IMR-90 (cell line): ENCODE results near the gene GLG1. TPM values are rescaled to one million over a fixed set of nuclear protein-coding genes. Genes with fewer than 3 reads are reported as not detected.
"Not testable (repeated sequence)": the region's sequence is repeated elsewhere in the genome, so short reads cannot be mapped to it uniquely, and the experiment has no call there.

Source experiments
- ATAC-seq: fragments of 200-7000 bp; cut with Tn5 transposase; 2 replicates; pipeline ENCODE4 v1.9.1; 2020; ENCODE audit warnings: low read depth, mild to moderate bottlenecking, moderate library complexity
- BruUV-seq: library from RNA; stranded (reverse); fragments of 400-500 nt; replicated peaks from 2 replicates; lab custom pipeline; 2021; lab: Mats Ljungman, UMichigan
- CTCF ChIA-PET: fragments of 300-600 bp; formaldehyde crosslinking; extraction: SDS; loops from one replicate; lab custom pipeline; 2021; ENCODE audit warnings: antibody characterized with exemption; lab: Yijun Ruan, JAX
- POLR2A ChIA-PET: fragments of 300-600 bp; sonication (Branson Sonifier 250); formaldehyde crosslinking; loops from one replicate; lab custom pipeline; 2022; ENCODE audit warnings: antibody characterized with exemption; ENCODE audit not compliant: unreplicated experiment; lab: Charles Lee
- DNase-seq: peaks from one replicate; pipeline ENCODE4 v3.0.0; 2013
- H2AFZ ChIP-seq: replicated peaks from 2 replicates; pipeline ENCODE3; 2013; ENCODE audit warnings: low read length, mild to moderate bottlenecking; ENCODE audit not compliant: poor library complexity
- H2AK5ac ChIP-seq: 2 replicates; pipeline ENCODE4 v1.6.1; 2013; ENCODE audit warnings: low read depth, low read length, inconsistent platforms
- H2AK9ac ChIP-seq: replicated peaks from 2 replicates; pipeline ENCODE3; 2013; ENCODE audit warnings: mild to moderate bottlenecking, low read depth, low read length, moderate library complexity; ENCODE audit not compliant: poor library complexity
- H2BK120ac ChIP-seq: 2 replicates; pipeline ENCODE4 v1.6.1; 2013; ENCODE audit warnings: low read depth, low read length, inconsistent platforms
- H2BK15ac ChIP-seq: 3 replicates; pipeline ENCODE4 v1.6.1; 2013; ENCODE audit warnings: low read depth, low read length, inconsistent platforms
- H2BK20ac ChIP-seq: 2 replicates; pipeline ENCODE4 v1.6.1; 2013; ENCODE audit warnings: low read depth, mild to moderate bottlenecking, inconsistent platforms, low read length, moderate library complexity
- H2BK5ac ChIP-seq: 2 replicates; pipeline ENCODE4 v1.6.1; 2013; ENCODE audit warnings: mild to moderate bottlenecking, low read depth, low read length, inconsistent platforms; ENCODE audit not compliant: poor library complexity, severe bottlenecking
- H3K14ac ChIP-seq: replicated peaks from 2 replicates; pipeline ENCODE4 v1.6.1; 2013; ENCODE audit warnings: low read depth, low read length, inconsistent platforms
- H3K18ac ChIP-seq: 2 replicates; pipeline ENCODE4 v1.6.1; 2013; ENCODE audit warnings: low read depth, low read length, control low read depth
- H3K23ac ChIP-seq: 2 replicates; pipeline ENCODE4 v1.6.1; 2013; ENCODE audit warnings: low read depth, low read length, inconsistent platforms
- H3K27ac ChIP-seq: 2 replicates; pipeline ENCODE4 v1.5.1; 2013; ENCODE audit warnings: mild to moderate bottlenecking, control low read depth, low read length; ENCODE audit not compliant: insufficient read depth
- H3K27me3 ChIP-seq: 2 replicates; pipeline ENCODE4 v1.6.1; 2013; ENCODE audit warnings: low read length; ENCODE audit not compliant: control insufficient read depth, insufficient read depth
- H3K36me3 ChIP-seq: 2 replicates; pipeline ENCODE4 v1.6.1; 2013; ENCODE audit warnings: low read length, mixed read lengths; ENCODE audit not compliant: control insufficient read depth, insufficient read depth
- H3K4ac ChIP-seq: 2 replicates; pipeline ENCODE4 v1.6.1; 2013; ENCODE audit warnings: low read depth, low read length, inconsistent platforms
- H3K4me1 ChIP-seq: 2 replicates; pipeline ENCODE4 v1.6.1; 2013; ENCODE audit warnings: low read length, mixed read lengths; ENCODE audit not compliant: control insufficient read depth, insufficient read depth
- H3K4me2 ChIP-seq: 2 replicates; pipeline ENCODE4 v1.6.1; 2013; ENCODE audit warnings: low read depth, mild to moderate bottlenecking, control low read depth, low read length, moderate library complexity
- H3K4me3 ChIP-seq: 2 replicates; pipeline ENCODE4 v1.5.1; 2013; ENCODE audit warnings: low read depth, mild to moderate bottlenecking, control low read depth, low read length, moderate library complexity; ENCODE audit not compliant: insufficient read depth
- H3K56ac ChIP-seq: 2 replicates; pipeline ENCODE4 v1.6.1; 2013; ENCODE audit warnings: low read length, inconsistent platforms; ENCODE audit not compliant: insufficient read depth; ENCODE audit errors: extremely low read depth
- H3K79me1 ChIP-seq, 2 experiments: 2 replicates each; pipeline ENCODE4 v1.6.1; 2013; ENCODE audit warnings: low read length in 2 of 2, inconsistent platforms in 1 of 2, low read depth in 1 of 2
- H3K9ac ChIP-seq: 2 replicates; pipeline ENCODE4 v1.6.1; 2013; ENCODE audit warnings: low read depth, low read length, control low read depth
- H3K9me1 ChIP-seq: 2 replicates; pipeline ENCODE4 v1.6.1; 2013; ENCODE audit warnings: low read length, inconsistent platforms; ENCODE audit not compliant: insufficient read depth
- H3K9me3 ChIP-seq: 2 replicates; pipeline ENCODE4 v1.6.1; 2013; ENCODE audit warnings: low read length; ENCODE audit not compliant: control insufficient read depth, insufficient read depth
- H4K20me1 ChIP-seq: 2 replicates; pipeline ENCODE4 v1.6.1; 2013; ENCODE audit warnings: low read length, inconsistent platforms; ENCODE audit not compliant: insufficient read depth
- H4K5ac ChIP-seq: 2 replicates; pipeline ENCODE4 v1.6.1; 2013; ENCODE audit warnings: mild to moderate bottlenecking, low read depth, low read length, control low read depth
- H4K8ac ChIP-seq, 2 experiments: 2 replicates each; pipeline ENCODE4 v1.6.1; 2013; ENCODE audit warnings: low read depth in 2 of 2, low read length in 2 of 2, control low read depth in 1 of 2, inconsistent platforms in 1 of 2
- H4K91ac ChIP-seq: 2 replicates; pipeline ENCODE4 v1.6.1; 2013; ENCODE audit warnings: low read depth, low read length, inconsistent platforms; ENCODE audit not compliant: insufficient read depth
- WGBS, 2 experiments: methylation state at CpG; one replicate each; pipeline versions ENCODE4 v1.1.5 to v1.1.7; 2013; ENCODE audit warnings: missing lambda C conversion rate in 2 of 2; ENCODE audit not compliant: insufficient read length in 1 of 2; ENCODE audit errors: extremely low coverage in 2 of 2; 5-methylcytosine and 5-hydroxymethylcytosine counted together
- dilution Hi-C: fragments of 300-500 bp; cut with HindIII; formaldehyde crosslinking; loops from one replicate; pipeline ENCODE4 v1.14.3; 2018; ENCODE audit warnings: low sequenced_read_pairs; ENCODE audit not compliant: unreplicated experiment
- in situ Hi-C: fragments of 300-500 bp; cut with MboI; formaldehyde crosslinking; loops from 3 replicates; pipeline ENCODE4 v1.14.3; 2019; ENCODE audit warnings: low sequenced_read_pairs, inconsistent platforms, mixed read lengths
- intact Hi-C: fragments of 100-400 bp; cut with micrococcal nuclease; formaldehyde crosslinking; loops from 2 replicates; pipeline ENCODE4 v1.10.0; 2022
- polyA plus RNA-seq, 3 experiments: library from polyadenylated mRNA; depleted of rRNA; stranded (reverse); fragments of >200 nt; gene quantifications; 2 replicates each; pipeline ENCODE4 v1.2.3, GENCODE V29; 2012; ENCODE audit warnings: low replicate concordance in 1 of 3
- total RNA-seq: library from RNA; depleted of rRNA; stranded (reverse); fragments of >200 nt; gene quantifications from 2 replicates; pipeline ENCODE4 v1.2.3, GENCODE V29; 2012

The GLG1 gene
- total and polyA plus RNA-seq, 2 of the 4 experiments (the other 2 are of a cell fraction), result 91.0 to 107 TPM

- POLR2A ChIA-PET, H3K14ac ChIP-seq, in situ Hi-C loops, H3K18ac ChIP-seq, H2AK5ac ChIP-seq, H3K4me1 ChIP-seq, H2BK120ac ChIP-seq, H3K27ac ChIP-seq, H3K79me1 ChIP-seq, H2BK20ac ChIP-seq, H2AK9ac ChIP-seq, H4K91ac ChIP-seq, H3K4me3 ChIP-seq, H2BK15ac ChIP-seq, dilution Hi-C loops, H3K23ac ChIP-seq, H3K9me3 ChIP-seq, H3K36me3 ChIP-seq, H3K9me1 ChIP-seq, H3K56ac ChIP-seq, H4K20me1 ChIP-seq, CTCF ChIA-PET, BruUV-seq, intact Hi-C loops, H3K27me3 ChIP-seq, H2AFZ ChIP-seq, H2BK5ac ChIP-seq, H3K4me2 ChIP-seq, H3K4ac ChIP-seq, DNase-seq: not testable (repeated sequence)
- WGBS, 2 experiments, result no CpG with 5 or more reads among the region's 23 CpGs
- Histone ChIP-seq H4K5ac (peak overlapping the region; percentile 29; the same call in 1 of the 2 replicates), H3K9ac (peak overlapping the region; percentile 70; the same call in 1 of the 2 replicates), H4K8ac (peak overlapping the region in 1 of 2 experiments; percentile 60; a peak in 1 of 4 replicates)
- ATAC-seq, result peak; percentile 54; the same call in 1 of the 2 replicates
These were observed 199.6 kb downstream of the GLG1 start for GRCh38 chr16:74407362-74407705.

- H3K23ac ChIP-seq, H2AK5ac ChIP-seq, H3K27me3 ChIP-seq, H3K56ac ChIP-seq, H4K91ac ChIP-seq, H3K36me3 ChIP-seq, CTCF ChIA-PET, H3K4me3 ChIP-seq, intact Hi-C loops, H2BK20ac ChIP-seq, DNase-seq, H2BK120ac ChIP-seq, H3K27ac ChIP-seq, H3K14ac ChIP-seq, H3K9me3 ChIP-seq, H3K4ac ChIP-seq, H4K20me1 ChIP-seq, H4K5ac ChIP-seq, H4K8ac ChIP-seq, H3K9ac ChIP-seq, H2BK5ac ChIP-seq, H3K4me1 ChIP-seq, dilution Hi-C loops, H2BK15ac ChIP-seq, H2AFZ ChIP-seq, H2AK9ac ChIP-seq, BruUV-seq, in situ Hi-C loops, H3K4me2 ChIP-seq, H3K79me1 ChIP-seq, H3K9me1 ChIP-seq, H3K18ac ChIP-seq, POLR2A ChIA-PET: not testable (repeated sequence)
- WGBS, 2 experiments, result no CpG with 5 or more reads among the region's 71 CpGs
- peak; percentile 90 for ATAC-seq
These were observed 200.1 kb downstream of the GLG1 start for GRCh38 chr16:74406600-74407361.
